ENCODE measurements around the gene BRINP3.

GRCh38 chr1:190497565-190497964 is 19.9 kb upstream of the BRINP3 start:
- no peak for TF ChIP-seq POLR2A (IDR thresholded peaks at IDR 0.05)
- TF ChIP-seq, protein P1, sequence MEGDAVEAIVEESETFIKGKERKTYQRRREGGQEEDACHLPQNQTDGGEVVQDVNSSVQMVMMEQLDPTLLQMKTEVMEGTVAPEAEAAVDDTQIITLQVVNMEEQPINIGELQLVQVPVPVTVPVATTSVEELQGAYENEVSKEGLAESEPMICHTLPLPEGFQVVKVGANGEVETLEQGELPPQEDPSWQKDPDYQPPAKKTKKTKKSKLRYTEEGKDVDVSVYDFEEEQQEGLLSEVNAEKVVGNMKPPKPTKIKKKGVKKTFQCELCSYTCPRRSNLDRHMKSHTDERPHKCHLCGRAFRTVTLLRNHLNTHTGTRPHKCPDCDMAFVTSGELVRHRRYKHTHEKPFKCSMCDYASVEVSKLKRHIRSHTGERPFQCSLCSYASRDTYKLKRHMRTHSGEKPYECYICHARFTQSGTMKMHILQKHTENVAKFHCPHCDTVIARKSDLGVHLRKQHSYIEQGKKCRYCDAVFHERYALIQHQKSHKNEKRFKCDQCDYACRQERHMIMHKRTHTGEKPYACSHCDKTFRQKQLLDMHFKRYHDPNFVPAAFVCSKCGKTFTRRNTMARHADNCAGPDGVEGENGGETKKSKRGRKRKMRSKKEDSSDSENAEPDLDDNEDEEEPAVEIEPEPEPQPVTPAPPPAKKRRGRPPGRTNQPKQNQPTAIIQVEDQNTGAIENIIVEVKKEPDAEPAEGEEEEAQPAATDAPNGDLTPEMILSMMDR (IDR thresholded peaks at IDR 0.05), result no peak
